KMS-11 (cell line): ENCODE measurements around the gene FGF10.

Experiments used
- H2AFZ ChIP-seq: fragments of 200-600 bp; sonication (generic); 2 replicates; pipeline ENCODE4 v1.6.1; 2016; ENCODE audit warnings: antibody characterized with exemption, mixed run types, low read depth
- H3K27ac ChIP-seq: fragments of 200-600 bp; sonication (generic); 2 replicates; pipeline ENCODE4 v1.6.1; 2016; ENCODE audit warnings: mild to moderate bottlenecking, mixed run types
- H3K27me3 ChIP-seq: fragments of 200-600 bp; sonication (generic); 2 replicates; pipeline ENCODE4 v1.6.1; 2017; ENCODE audit warnings: mild to moderate bottlenecking, low read depth, mixed run types, moderate library complexity; ENCODE audit not compliant: insufficient read depth
- H3K36me3 ChIP-seq: fragments of 200-600 bp; sonication (generic); 2 replicates; pipeline ENCODE4 v1.6.1; 2017; ENCODE audit warnings: mild to moderate bottlenecking, mixed run types; ENCODE audit not compliant: insufficient read depth
- H3K4me1 ChIP-seq: fragments of 200-600 bp; sonication (generic); 2 replicates; pipeline ENCODE4 v1.6.1; 2016; ENCODE audit warnings: mild to moderate bottlenecking, low read depth, mixed run types; ENCODE audit not compliant: poor library complexity, severe bottlenecking
- H3K4me2 ChIP-seq: fragments of 200-600 bp; sonication (generic); 2 replicates; pipeline ENCODE4 v1.7.0; 2016; ENCODE audit warnings: mild to moderate bottlenecking, mixed run types
- H3K4me3 ChIP-seq: fragments of 200-600 bp; sonication (generic); IDR thresholded peaks from 2 replicates; pipeline ENCODE4 v1.6.1; 2017; ENCODE audit warnings: low read depth, low read length, mixed read lengths; ENCODE audit not compliant: insufficient read depth
- H3K79me2 ChIP-seq: fragments of 200-600 bp; sonication (generic); 2 replicates; pipeline ENCODE4 v1.6.1; 2016; ENCODE audit warnings: low read depth, mixed run types; ENCODE audit not compliant: insufficient read depth
- H3K9ac ChIP-seq: fragments of 200-600 bp; sonication (generic); 2 replicates; pipeline ENCODE4 v1.6.1; 2016; ENCODE audit warnings: mild to moderate bottlenecking, mixed run types
- H4K20me1 ChIP-seq: fragments of 200-600 bp; sonication (generic); 2 replicates; pipeline ENCODE4 v1.6.1; 2016; ENCODE audit warnings: mild to moderate bottlenecking, mixed run types; ENCODE audit not compliant: insufficient read depth
- TF ChIP-seq, protein P1 (sequence below): fragments of 200-600 bp; sonication (generic); conservative IDR thresholded peaks from 2 replicates; pipeline ENCODE4 v1.6.1; 2017; ENCODE audit warnings: low read depth, mild to moderate bottlenecking, antibody characterized with exemption, low read length, moderate library complexity, mixed read lengths

Gene FGF10

DNA sequence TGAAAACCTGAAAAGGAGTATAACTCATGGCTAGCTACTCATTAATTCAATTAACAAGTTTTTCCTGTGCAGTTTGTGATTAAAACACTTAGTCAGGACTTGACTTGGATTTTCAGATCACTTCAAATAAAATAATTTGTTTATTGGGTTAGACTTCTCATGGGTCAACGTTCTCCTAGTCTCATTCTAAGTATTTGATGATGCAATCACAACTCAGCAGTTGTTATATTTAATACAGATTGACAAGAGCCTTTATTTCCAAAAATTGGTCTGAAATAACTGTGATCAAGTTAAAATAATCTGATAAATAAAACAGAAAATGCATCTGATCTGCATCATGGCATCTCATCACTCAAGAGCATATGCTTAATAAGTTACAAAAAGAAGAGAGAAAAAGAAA, 113.9 kb downstream of the FGF10 start:
- TF ChIP-seq, protein P1, sequence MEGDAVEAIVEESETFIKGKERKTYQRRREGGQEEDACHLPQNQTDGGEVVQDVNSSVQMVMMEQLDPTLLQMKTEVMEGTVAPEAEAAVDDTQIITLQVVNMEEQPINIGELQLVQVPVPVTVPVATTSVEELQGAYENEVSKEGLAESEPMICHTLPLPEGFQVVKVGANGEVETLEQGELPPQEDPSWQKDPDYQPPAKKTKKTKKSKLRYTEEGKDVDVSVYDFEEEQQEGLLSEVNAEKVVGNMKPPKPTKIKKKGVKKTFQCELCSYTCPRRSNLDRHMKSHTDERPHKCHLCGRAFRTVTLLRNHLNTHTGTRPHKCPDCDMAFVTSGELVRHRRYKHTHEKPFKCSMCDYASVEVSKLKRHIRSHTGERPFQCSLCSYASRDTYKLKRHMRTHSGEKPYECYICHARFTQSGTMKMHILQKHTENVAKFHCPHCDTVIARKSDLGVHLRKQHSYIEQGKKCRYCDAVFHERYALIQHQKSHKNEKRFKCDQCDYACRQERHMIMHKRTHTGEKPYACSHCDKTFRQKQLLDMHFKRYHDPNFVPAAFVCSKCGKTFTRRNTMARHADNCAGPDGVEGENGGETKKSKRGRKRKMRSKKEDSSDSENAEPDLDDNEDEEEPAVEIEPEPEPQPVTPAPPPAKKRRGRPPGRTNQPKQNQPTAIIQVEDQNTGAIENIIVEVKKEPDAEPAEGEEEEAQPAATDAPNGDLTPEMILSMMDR, result no peak
- Histone ChIP-seq H3K4me1 (no peaks in the 10 kb centered on the region), H4K20me1 (no peaks in the 10 kb centered on the region), H3K4me2 (no peak overlapping the region), H3K36me3 (no peaks in the 10 kb centered on the region), H3K9ac (no peak overlapping the region), H3K27ac (no peak overlapping the region), H3K79me2 (no peaks in the 10 kb centered on the region), H3K27me3 (no peaks in the 10 kb centered on the region), H2AFZ (no peak overlapping the region), H3K4me3 (no peak overlapping the region)

GRCh38 chr5:44267909-44268308, 121.3 kb downstream of the FGF10 start:
- Histone ChIP-seq H3K36me3 (no peaks in the 10 kb centered on the region), H3K4me1 (no peaks in the 10 kb centered on the region), H4K20me1 (no peaks in the 10 kb centered on the region), H2AFZ (no peak overlapping the region), H3K27me3 (no peaks in the 10 kb centered on the region), H3K4me2 (no peak overlapping the region), H3K79me2 (no peaks in the 10 kb centered on the region), H3K4me3 (no peak overlapping the region), H3K27ac (no peak overlapping the region), H3K9ac (no peak overlapping the region)
- TF ChIP-seq, protein P1, result no peak

GRCh38 chr5:44266882-44267576, 122.2 kb downstream of the FGF10 start:
- Histone ChIP-seq H2AFZ (no peak overlapping the region), H3K79me2 (no peaks in the 10 kb centered on the region), H4K20me1 (no peaks in the 10 kb centered on the region), H3K27me3 (no peaks in the 10 kb centered on the region), H3K4me1 (no peaks in the 10 kb centered on the region), H3K4me2 (no peak overlapping the region), H3K36me3 (no peaks in the 10 kb centered on the region), H3K27ac (no peak overlapping the region), H3K9ac (no peak overlapping the region), H3K4me3 (no peak overlapping the region)
- TF ChIP-seq, protein P1, result no peak

- no peak overlapping the region for H3K4me2 ChIP-seq
- no peaks in the 10 kb centered on the region for H3K27me3 ChIP-seq
- no peak overlapping the region for H3K27ac ChIP-seq
- H4K20me1 ChIP-seq, result no peaks in the 10 kb centered on the region
- no peaks in the 10 kb centered on the region for H3K79me2 ChIP-seq
- TF ChIP-seq, protein P1, result no peak
- H3K9ac ChIP-seq, result no peak overlapping the region
- H3K4me1 ChIP-seq, result no peaks in the 10 kb centered on the region
- H3K4me3 ChIP-seq, result no peak overlapping the region
- no peaks in the 10 kb centered on the region for H3K36me3 ChIP-seq
- H2AFZ ChIP-seq, result no peak overlapping the region
These were observed 123.5 kb downstream of the FGF10 start for GRCh38 chr5:44265713-44266112.
